ENCODE measurements around the gene GADD45A.

GADD45A gene

DNA sequence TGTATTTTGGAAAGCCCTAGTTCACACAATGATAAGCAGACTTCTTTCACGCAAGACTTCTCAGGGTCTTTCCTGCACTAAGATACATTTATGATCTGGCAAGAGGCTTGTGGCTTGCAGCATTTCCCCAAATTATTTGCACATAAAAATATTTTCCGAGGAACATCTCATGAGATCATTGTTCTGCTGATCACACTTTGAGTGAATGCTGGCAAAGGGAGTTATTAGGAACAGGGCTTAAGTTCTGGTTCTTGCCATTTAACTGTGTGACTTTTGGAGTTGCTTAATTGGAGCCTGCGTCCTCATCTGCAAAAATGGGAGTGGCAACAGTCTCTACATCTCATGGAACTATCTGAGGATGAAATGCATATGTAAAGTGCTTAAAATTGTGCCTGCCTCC is 50.2 kb downstream of the GADD45A start:
- no peak for TF ChIP-seq CTCF (IDR thresholded peaks at IDR 0.05; ENCODE audit: low read depth, low read length, missing control alignments)
- no peaks in the 10 kb centered on the region for H3K27me3 ChIP-seq (replicated peaks)
- peak overlapping the region; percentile 92 for H3K27ac ChIP-seq
- no peak for DNase-seq
- peaks cover 6% of the 10 kb centered on the region for H3K36me3 ChIP-seq (replicated peaks)
- H3K4me3 ChIP-seq (ENCODE audit: low read depth, low read length), result no peak overlapping the region
- in situ Hi-C loops (cut with HindIII; ENCODE audit: low pct_ligation_motif_present, low sequenced_read_pairs), result no loop called here

GRCh38 chr1:67735806-67736627 is 51.0 kb downstream of the GADD45A start:
- Histone ChIP-seq H3K4me3 (ENCODE audit: low read depth, low read length) (peak overlapping the region; percentile 18), H3K27me3 (replicated peaks) (no peaks in the 10 kb centered on the region), H3K36me3 (replicated peaks) (peaks cover 10% of the 10 kb centered on the region), H3K27ac (peak overlapping the region; percentile 92)
- in situ Hi-C loops (cut with HindIII; ENCODE audit: low pct_ligation_motif_present, low sequenced_read_pairs), result no loop called here
- peak; percentile 95 for DNase-seq
- TF ChIP-seq CTCF (IDR thresholded peaks at IDR 0.05; ENCODE audit: low read depth, low read length, missing control alignments), result no peak

GRCh38 chr1:67736750-67737149 is 51.7 kb downstream of the GADD45A start:
- H3K27ac ChIP-seq, result peak overlapping the region; percentile 92
- in situ Hi-C loops (cut with HindIII; ENCODE audit: low pct_ligation_motif_present, low sequenced_read_pairs), result no loop called here
- peaks cover 10% of the 10 kb centered on the region for H3K36me3 ChIP-seq (replicated peaks)
- no peak overlapping the region for H3K4me3 ChIP-seq (ENCODE audit: low read depth, low read length)
- no peak for DNase-seq
- no peaks in the 10 kb centered on the region for H3K27me3 ChIP-seq (replicated peaks)
- no peak for TF ChIP-seq CTCF (IDR thresholded peaks at IDR 0.05; ENCODE audit: low read depth, low read length, missing control alignments)

GRCh38 chr1:67737875-67738274 is 52.9 kb downstream of the GADD45A start:
- Histone ChIP-seq H3K4me3 (ENCODE audit: low read depth, low read length) (no peak overlapping the region), H3K27me3 (replicated peaks) (no peaks in the 10 kb centered on the region), H3K36me3 (replicated peaks) (peaks cover 10% of the 10 kb centered on the region), H3K27ac (peak overlapping the region; percentile 92)
- in situ Hi-C loops (cut with HindIII; ENCODE audit: low pct_ligation_motif_present, low sequenced_read_pairs), result no loop called here
- DNase-seq, result no peak
- TF ChIP-seq CTCF (IDR thresholded peaks at IDR 0.05; ENCODE audit: low read depth, low read length, missing control alignments), result no peak

All from brain microvascular endothelial cell (primary cell).